ENCODE results near the gene RASGRF1. TPM values are rescaled to one million over a fixed set of nuclear protein-coding genes. Genes with fewer than 3 reads are reported as not detected.

The RASGRF1 gene
- total and polyA plus RNA-seq, 10 donors = 0.50 to 3.4 (median 1.8) TPM

DNA sequence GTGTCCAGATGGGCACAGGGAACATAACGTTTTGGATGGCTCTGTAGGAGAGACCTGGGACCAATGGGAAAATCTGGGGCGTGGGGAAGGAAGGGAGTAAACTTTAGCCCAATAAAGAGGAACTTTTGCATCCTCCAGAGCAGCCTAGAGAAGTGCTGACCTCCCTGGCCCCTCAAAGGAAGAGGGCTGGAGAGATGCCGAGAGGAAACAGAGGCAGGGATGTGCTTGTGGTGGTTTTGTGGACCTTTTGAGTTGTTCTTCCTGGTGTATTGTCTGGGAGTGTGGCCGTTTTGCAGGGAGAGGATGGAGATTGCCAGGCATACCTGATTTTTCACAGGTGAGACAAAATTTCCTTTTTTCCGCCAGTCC is 155.9 kb downstream of the RASGRF1 start:
- Histone ChIP-seq H3K4me1 (peaks cover 7 to 60% (median 47%) of the 10 kb centered on the region in 6 donors), H3K36me3 (peaks cover 0 to 76% (median 37%) of the 10 kb centered on the region in 6 donors), H3K27ac (peak overlapping the region in 1 of 8 donors; percentile 4), H3K4me3 (no peak overlapping the region), H3K27me3 (replicated peaks in 1 of 7) (no peaks in the 10 kb centered on the region), H3K9me3 (no peaks in the 10 kb centered on the region)
- TF ChIP-seq POLR2A (IDR thresholded peaks at IDR 0.05) (no peak), POLR2AphosphoS5 (IDR thresholded peaks at IDR 0.05) (no peak)
- TF ChIP-seq, protein P1, sequence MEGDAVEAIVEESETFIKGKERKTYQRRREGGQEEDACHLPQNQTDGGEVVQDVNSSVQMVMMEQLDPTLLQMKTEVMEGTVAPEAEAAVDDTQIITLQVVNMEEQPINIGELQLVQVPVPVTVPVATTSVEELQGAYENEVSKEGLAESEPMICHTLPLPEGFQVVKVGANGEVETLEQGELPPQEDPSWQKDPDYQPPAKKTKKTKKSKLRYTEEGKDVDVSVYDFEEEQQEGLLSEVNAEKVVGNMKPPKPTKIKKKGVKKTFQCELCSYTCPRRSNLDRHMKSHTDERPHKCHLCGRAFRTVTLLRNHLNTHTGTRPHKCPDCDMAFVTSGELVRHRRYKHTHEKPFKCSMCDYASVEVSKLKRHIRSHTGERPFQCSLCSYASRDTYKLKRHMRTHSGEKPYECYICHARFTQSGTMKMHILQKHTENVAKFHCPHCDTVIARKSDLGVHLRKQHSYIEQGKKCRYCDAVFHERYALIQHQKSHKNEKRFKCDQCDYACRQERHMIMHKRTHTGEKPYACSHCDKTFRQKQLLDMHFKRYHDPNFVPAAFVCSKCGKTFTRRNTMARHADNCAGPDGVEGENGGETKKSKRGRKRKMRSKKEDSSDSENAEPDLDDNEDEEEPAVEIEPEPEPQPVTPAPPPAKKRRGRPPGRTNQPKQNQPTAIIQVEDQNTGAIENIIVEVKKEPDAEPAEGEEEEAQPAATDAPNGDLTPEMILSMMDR (IDR thresholded peaks at IDR 0.05 in 8 of 11, conservative IDR thresholded peaks at IDR 0.05 in 3 of 11) = no peak
- 50 to 66% (median 54%) methylated on average over 5 of the region's 5 CpGs for WGBS, 5 donors
- DNase-seq = no peak
- intact Hi-C loops (cut with DNase I; ENCODE audit: low total_unique reads) = no loop called here

DNA sequence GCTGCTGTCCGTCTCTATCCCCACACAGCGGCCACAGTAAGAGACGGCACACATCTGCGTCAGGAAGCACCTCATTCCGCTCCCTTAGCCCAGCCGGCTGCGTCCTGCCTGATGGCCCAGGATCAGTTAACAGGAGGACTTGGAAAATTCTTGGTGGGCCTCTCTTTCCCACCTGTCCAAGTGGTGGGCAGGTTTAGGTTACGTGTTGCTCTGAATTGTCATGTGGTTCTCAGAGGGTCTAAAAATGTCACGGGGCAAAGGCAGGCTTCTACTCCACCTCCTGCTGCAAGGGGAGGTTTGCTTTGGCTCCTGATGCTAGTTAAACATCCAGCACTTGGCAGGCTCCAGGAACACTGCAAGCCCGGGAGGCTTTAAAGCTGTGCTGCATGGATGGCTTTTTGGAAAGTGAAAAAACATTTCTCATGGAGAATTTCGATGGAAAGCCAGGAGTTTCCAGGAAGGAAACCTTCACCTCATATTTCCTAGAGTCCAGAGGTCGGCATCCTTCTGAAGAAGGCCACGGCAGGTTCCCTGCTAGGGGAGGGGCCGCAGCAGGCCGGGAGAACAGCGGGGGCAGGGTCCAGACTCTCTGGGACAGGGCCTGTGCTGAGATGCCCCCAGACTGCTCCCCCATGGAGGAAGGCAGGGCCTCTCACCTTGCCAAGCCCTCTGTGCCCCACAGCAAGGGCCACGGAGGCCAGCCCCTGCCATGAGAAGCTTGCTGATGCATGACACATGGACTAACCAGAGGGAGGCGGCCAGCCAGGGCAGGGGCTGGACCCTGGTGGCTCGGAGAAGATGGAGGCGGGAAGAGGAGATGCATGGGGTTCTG is 156.5 kb downstream of the RASGRF1 start:
- Histone ChIP-seq H3K27me3 (replicated peaks in 1 of 7) (no peaks in the 10 kb centered on the region), H3K9me3 (no peaks in the 10 kb centered on the region), H3K4me1 (peaks cover 7 to 54% (median 42%) of the 10 kb centered on the region in 6 donors), H3K36me3 (peaks cover 0 to 82% (median 37%) of the 10 kb centered on the region in 6 donors), H3K4me3 (no peak overlapping the region), H3K27ac (peak overlapping the region in 2 of 8 donors; percentile 1 to 4)
- WGBS, 5 donors = 76 to 83% (median 82%) methylated on average over 18 to 20 of the region's 20 CpGs
- peak; percentile 75 for DNase-seq
- TF ChIP-seq, protein P1 (IDR thresholded peaks at IDR 0.05 in 8 of 11, conservative IDR thresholded peaks at IDR 0.05 in 3 of 11) = no peak
- TF ChIP-seq POLR2AphosphoS5 (IDR thresholded peaks at IDR 0.05) (peak; percentile 37 to 68 (median 40)), POLR2A (IDR thresholded peaks at IDR 0.05) (no peak)
- intact Hi-C loops (cut with DNase I; ENCODE audit: low total_unique reads) = no loop called here

DNA sequence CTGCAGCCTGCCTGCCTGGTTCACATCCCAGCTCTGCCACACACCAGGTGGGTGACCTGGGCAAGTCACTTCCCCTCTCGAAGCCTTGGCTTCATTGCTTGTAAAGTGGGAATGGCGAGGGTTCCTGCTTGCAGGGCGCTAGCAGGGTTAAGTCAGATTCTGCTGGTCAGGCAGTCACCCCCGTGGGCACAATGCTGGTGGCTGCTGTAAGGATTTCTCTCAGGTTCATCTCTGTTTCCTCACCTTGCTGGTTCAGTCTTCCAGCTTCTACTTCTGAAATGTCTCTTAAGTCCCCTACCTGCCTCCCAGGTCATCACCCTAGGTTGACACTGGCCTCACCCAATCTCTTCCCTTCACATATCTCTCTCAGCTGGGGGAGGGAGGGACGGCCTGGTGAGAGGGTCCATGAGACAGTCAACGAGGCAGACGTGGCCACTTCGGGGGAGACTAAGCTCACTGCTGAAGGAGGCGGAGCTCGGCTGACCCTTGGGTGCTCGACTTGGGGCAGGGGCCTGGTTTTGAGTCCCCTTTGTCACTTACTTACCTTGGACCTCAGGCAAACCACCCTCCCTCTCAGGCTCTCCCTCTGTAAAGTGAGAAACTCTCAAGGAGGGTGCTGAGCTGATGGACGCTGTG is 157.3 kb downstream of the RASGRF1 start:
- intact Hi-C loops (cut with DNase I; ENCODE audit: low total_unique reads) = no loop called here
- H3K27ac ChIP-seq = no peak overlapping the region
- DNase-seq = peak; percentile 62
- H3K4me1 ChIP-seq = peaks cover 7 to 47% (median 34%) of the 10 kb centered on the region in 6 donors
- no peaks in the 10 kb centered on the region for H3K27me3 ChIP-seq (replicated peaks in 1 of 7)
- peaks cover 0 to 89% (median 40%) of the 10 kb centered on the region in 6 donors for H3K36me3 ChIP-seq
- no peak overlapping the region for H3K4me3 ChIP-seq
- H3K9me3 ChIP-seq = no peaks in the 10 kb centered on the region
- 77 to 90% (median 87%) methylated on average over 10 to 12 of the region's 12 CpGs for WGBS, 5 donors
- TF ChIP-seq POLR2A (IDR thresholded peaks at IDR 0.05) (no peak), POLR2AphosphoS5 (IDR thresholded peaks at IDR 0.05) (peak in 2 of 3 donors; percentile 12 to 37)

DNA sequence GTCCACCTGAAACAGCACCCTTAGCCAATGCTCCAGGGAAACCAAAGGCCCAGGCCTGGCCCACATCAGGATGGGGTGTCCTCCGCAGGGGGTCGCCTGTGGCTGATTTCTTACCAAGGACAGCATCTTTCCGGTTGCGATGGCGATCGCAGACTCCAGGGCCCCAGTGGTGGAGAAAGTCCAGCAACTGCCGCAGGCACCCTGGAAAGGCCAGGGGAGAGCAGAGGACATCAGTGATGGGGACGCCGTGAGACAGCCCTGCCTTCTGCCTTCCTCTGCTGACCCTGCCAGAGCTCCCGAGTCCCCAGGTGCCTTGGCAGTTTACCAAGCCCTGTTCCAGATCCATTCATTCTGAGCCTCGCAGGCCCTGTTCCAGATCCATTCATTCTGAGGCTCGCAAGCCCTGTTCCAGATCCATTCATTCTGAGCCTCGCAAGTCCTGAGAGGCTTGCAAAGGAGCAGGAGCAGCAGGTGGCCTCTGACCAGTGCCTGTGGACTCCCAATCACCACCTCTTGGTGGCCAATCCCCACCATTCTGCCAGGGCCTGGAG is 158.2 kb downstream of the RASGRF1 start:
- WGBS, 5 donors = 80 to 95% (median 93%) methylated on average over 13 of the region's 13 CpGs

More for the DNA sequence above, 158.2 kb downstream of the RASGRF1 start:
- Histone ChIP-seq H3K4me1 (peaks cover 0 to 43% (median 26%) of the 10 kb centered on the region in 6 donors), H3K36me3 (peaks cover 0 to 96% (median 45%) of the 10 kb centered on the region in 6 donors), H3K4me3 (no peak overlapping the region), H3K27ac (no peak overlapping the region), H3K9me3 (no peaks in the 10 kb centered on the region), H3K27me3 (replicated peaks in 1 of 7) (no peaks in the 10 kb centered on the region)
- intact Hi-C loops (cut with DNase I; ENCODE audit: low total_unique reads) = no loop called here
- peak in 1 of 3 donors; percentile 59 for TF ChIP-seq POLR2AphosphoS5 (IDR thresholded peaks at IDR 0.05)
- TF ChIP-seq POLR2A (IDR thresholded peaks at IDR 0.05) = no peak
- peak; percentile 63 for DNase-seq

Measured in spleen (tissue), 11 donors.